Adrenal gland (tissue), 12 donors: ENCODE data around the gene SDCCAG8. TPM values are rescaled to one million over a fixed set of nuclear protein-coding genes. Genes with fewer than 3 reads are reported as not detected.

Experiments
- DNase-seq, 7 donors: peaks; one replicate each; pipeline ENCODE4 v3.0.0-alpha.2; 2019 to 2020
- H3K27ac ChIP-seq, 5 donors: fragments of 200-600 bp; sonication (generic) in 4 of 5; 1 replicate in 3 of 5; 2 replicates in 2 of 5; pipeline versions ENCODE4 v1.5.1 to v1.8.0; 2016 to 2020; ENCODE audit warnings: mild to moderate bottlenecking in 1 of 5
- H3K27me3 ChIP-seq: fragments of 200-600 bp; 2 replicates; pipeline ENCODE4 v1.8.0; 2021
- H3K36me3 ChIP-seq, 2 donors: fragments of 200-600 bp; replicated peaks in 1 of 2; 1 replicate in 1 of 2; 2 replicates in 1 of 2; pipeline versions ENCODE4 v1.5.1 to v1.8.0; 2018 to 2022
- H3K4me1 ChIP-seq, 2 donors: fragments of 200-600 bp; replicated peaks in 1 of 2; 1 replicate in 1 of 2; 2 replicates in 1 of 2; pipeline versions ENCODE4 v1.5.1 to v1.8.0; 2018 to 2021
- H3K4me3 ChIP-seq, 4 donors: fragments of 200-600 bp; sonication (generic) in 3 of 4; one replicate each; pipeline ENCODE4 v1.5.1; 2016 to 2018
- H3K9me3 ChIP-seq, 3 donors: fragments of 200-600 bp; sonication (generic) in 1 of 3; replicated peaks in 1 of 3; 1 replicate in 2 of 3; 2 replicates in 1 of 3; pipeline versions ENCODE4 v1.5.1 to v1.8.0; 2016 to 2021
- CTCF ChIP-seq, 6 experiments: fragments of 450-650 bp in 4 of 6; fragments of 200-600 bp in 2 of 6; sonication (generic) in 1 of 6; IDR thresholded peaks; 1 replicate in 5 of 6; 2 replicates in 1 of 6; pipeline versions ENCODE4 v1.5.1 to v1.8.0; 2016 to 2021; ENCODE audit warnings: antibody characterized with exemption in 6 of 6, mild to moderate bottlenecking in 2 of 6, moderate library complexity in 1 of 6
- POLR2A ChIP-seq, 2 donors: fragments of 450-650 bp; IDR thresholded peaks; one replicate each; pipeline ENCODE4 v1.6.1; 2017; ENCODE audit warnings: antibody characterized with exemption in 2 of 2, mild to moderate bottlenecking in 2 of 2, moderate library complexity in 1 of 2
- WGBS, 4 donors: extraction: QIAGEN DNeasy Blood & Tissue Kit in 2 of 4; methylation state at CpG; one replicate each; pipeline versions ENCODE4 v1.1.5 to v1.1.7; 2013 to 2017; 5-methylcytosine and 5-hydroxymethylcytosine counted together
- intact Hi-C, 2 donors: fragments of 100-400 bp; cut with DNase I; formaldehyde crosslinking; loops; one replicate each; pipeline versions ENCODE4 v1.14.1 to v1.15.0; 2022 to 2023
- polyA plus RNA-seq, 3 donors: library from polyadenylated mRNA; stranded (reverse); fragments of 200-250 nt in 2 of 3; fragments of 350-450 nt in 1 of 3; fragmentation: Illumina TruSeq in 1 of 3; extraction: RNeasy Lipid Tissue Mini Kit (QIAGEN cat#74804) in 1 of 3; gene quantifications; one replicate each; pipeline ENCODE4 v1.2.3, GENCODE V29; 2013 to 2014
- total RNA-seq, 9 donors: library from RNA; depleted of rRNA in 4 of 9; stranded (reverse); fragments of >200 nt in 4 of 9; fragments of 120-200 nt in 1 of 9; fragmentation: NEBNext Ultra II Directional in 1 of 9; extraction: Animal tissue kit (Norgen Biotek cat#: 25700) in 1 of 9; gene quantifications; one replicate each; pipeline versions ENCODE4 v1.1.0 to v1.2.4, GENCODE V29; 2013 to 2023
- donor health status: healthy with polysubstance abuse.
- donor health status: Bipolar disorder and iron deficiency.
- donor health status: DM: yes; HTN: yes; CAD: no.
- donor health status: DM: no; HTN: no; CAD: no.
- donor health status: DM: no; HTN: no; CAD: no.
- donor health status: DM: yes; HTN: yes; CAD: no.

Gene SDCCAG8
- total and polyA plus RNA-seq, 12 donors = 22.5 to 60.9 (median 44.1) TPM

- WGBS, 4 donors = 96 to 98% (median 97%) methylated on average over 2 of the region's 2 CpGs
Observed at GRCh38 chr1:243528459-243529121, 272.7 kb downstream of the SDCCAG8 start.

GRCh38 chr1:243529512-243529911, 273.7 kb downstream of the SDCCAG8 start:
- H3K36me3 ChIP-seq = no peaks in the 10 kb centered on the region
- 80 to 91% (median 90%) methylated on average over 4 of the region's 4 CpGs for WGBS, 4 donors
- no peak for DNase-seq
- H3K27ac ChIP-seq = no peak overlapping the region
- intact Hi-C loops = no loop called here
- no peaks in the 10 kb centered on the region for H3K27me3 ChIP-seq
- TF ChIP-seq CTCF (IDR thresholded peaks at IDR 0.05) (no peak), POLR2A (IDR thresholded peaks at IDR 0.05) (no peak)
- H3K4me3 ChIP-seq = no peak overlapping the region
- H3K9me3 ChIP-seq = no peaks in the 10 kb centered on the region
- peaks cover 0 to 7% of the 10 kb centered on the region in 2 donors for H3K4me1 ChIP-seq

More at GRCh38 chr1:243528459-243529121, 272.7 kb downstream of the SDCCAG8 start:
- H3K27ac ChIP-seq = no peak overlapping the region
- H3K36me3 ChIP-seq = no peaks in the 10 kb centered on the region
- TF ChIP-seq POLR2A (IDR thresholded peaks at IDR 0.05) = no peak
- no peak for TF ChIP-seq CTCF (IDR thresholded peaks at IDR 0.05)
- peaks cover 0 to 7% of the 10 kb centered on the region in 2 donors for H3K4me1 ChIP-seq
- no peaks in the 10 kb centered on the region for H3K27me3 ChIP-seq
- no peak for DNase-seq
- no peaks in the 10 kb centered on the region for H3K9me3 ChIP-seq
- intact Hi-C loops = no loop called here
- no peak overlapping the region for H3K4me3 ChIP-seq

GRCh38 chr1:243535014-243535413, 279.2 kb downstream of the SDCCAG8 start:
- no peak overlapping the region for H3K4me3 ChIP-seq
- H3K4me1 ChIP-seq = no peaks in the 10 kb centered on the region
- H3K36me3 ChIP-seq = no peaks in the 10 kb centered on the region
- H3K27ac ChIP-seq = no peak overlapping the region
- intact Hi-C loops = no loop called here
- no peaks in the 10 kb centered on the region for H3K9me3 ChIP-seq
- no peak for TF ChIP-seq POLR2A (IDR thresholded peaks at IDR 0.05)
- TF ChIP-seq CTCF (IDR thresholded peaks at IDR 0.05) = no peak
- H3K27me3 ChIP-seq = no peaks in the 10 kb centered on the region
- no peak for DNase-seq
- 84 to 97% (median 96%) methylated on average over 1 of the region's 1 CpG for WGBS, 4 donors

GRCh38 chr1:243539636-243540035, 283.8 kb downstream of the SDCCAG8 start:
- DNase-seq = no peak
- H3K4me1 ChIP-seq = no peaks in the 10 kb centered on the region
- H3K9me3 ChIP-seq = no peaks in the 10 kb centered on the region
- no peak overlapping the region for H3K4me3 ChIP-seq
- intact Hi-C loops = no loop called here
- H3K27ac ChIP-seq = no peak overlapping the region
- no peaks in the 10 kb centered on the region for H3K27me3 ChIP-seq
- no peaks in the 10 kb centered on the region for H3K36me3 ChIP-seq
- TF ChIP-seq POLR2A (IDR thresholded peaks at IDR 0.05) = no peak
- no peak for TF ChIP-seq CTCF (IDR thresholded peaks at IDR 0.05)
